Body of pancreas (tissue), 4 donors: Measurements from ENCODE around the gene PRM1. TPM values are rescaled to one million over a fixed set of nuclear protein-coding genes. Genes with fewer than 3 reads are reported as not detected.

Experiments
- ATAC-seq: fragments of 150-250 bp; one replicate; pipeline ENCODE4 v1.9.1; 2016
- DNase-seq, 4 donors: peaks; one replicate each; pipeline ENCODE4 v3.0.0-alpha.2; 2019
- H3K27ac ChIP-seq, 4 donors: fragments of 200-600 bp; sonication (generic); 1 replicate in 3 of 4; 2 replicates in 1 of 4; pipeline versions ENCODE4 v1.5.1 to v1.6.1; 2016 to 2019; ENCODE audit warnings: mild to moderate bottlenecking in 1 of 4, mixed read lengths in 1 of 4, moderate library complexity in 1 of 4
- H3K27me3 ChIP-seq, 2 donors: fragments of 200-600 bp; sonication (generic); one replicate each; pipeline ENCODE4 v1.6.0; 2016; ENCODE audit warnings: mild to moderate bottlenecking in 1 of 2
- H3K36me3 ChIP-seq, 2 donors: fragments of 200-600 bp; sonication (generic); replicated peaks in 1 of 2; 2 replicates each; pipeline ENCODE4 v1.5.1; 2016; ENCODE audit warnings: low read depth in 2 of 2; ENCODE audit not compliant: insufficient read depth in 1 of 2
- H3K4me1 ChIP-seq: fragments of 200-600 bp; sonication (generic); one replicate; pipeline ENCODE4 v1.6.0; 2016
- H3K4me3 ChIP-seq, 2 donors: fragments of 200-600 bp; sonication (generic); 1 replicate in 1 of 2; 2 replicates in 1 of 2; pipeline ENCODE4 v1.5.1; 2016 to 2019
- H3K9me3 ChIP-seq, 3 donors: fragments of 200-600 bp; sonication (generic); 1 replicate in 2 of 3; 2 replicates in 1 of 3; pipeline ENCODE4 v1.5.1; 2016
- POLR2A ChIP-seq, 3 donors: fragments of 450-650 bp; IDR thresholded peaks; one replicate each; pipeline ENCODE4 v1.6.1; 2016; ENCODE audit warnings: antibody characterized with exemption in 3 of 3, mild to moderate bottlenecking in 2 of 3
- WGBS, 2 donors: methylation state at CpG; one replicate each; pipeline ENCODE4 v1.1.5; 2017; 5-methylcytosine and 5-hydroxymethylcytosine counted together
- intact Hi-C: fragments of 100-400 bp; cut with DNase I; formaldehyde crosslinking; loops from one replicate; pipeline ENCODE4 v1.15.1; 2023
- total RNA-seq, 2 donors: library from RNA; depleted of rRNA; stranded (reverse); fragments of >200 nt; gene quantifications; one replicate each; pipeline ENCODE4 v1.1.0, GENCODE V29; 2016
- TF ChIP-seq, protein P1 (sequence below), 7 experiments: fragments of 450-650 bp in 4 of 7; fragments of 200-600 bp in 3 of 7; sonication (generic) in 3 of 7; IDR thresholded peaks; one replicate each; pipeline ENCODE4 v1.5.1; 2016 to 2019; ENCODE audit warnings: antibody characterized with exemption in 7 of 7

The PRM1 gene
- total RNA-seq, 2 donors from 2014 or later = not detected

- TF ChIP-seq, protein P1, sequence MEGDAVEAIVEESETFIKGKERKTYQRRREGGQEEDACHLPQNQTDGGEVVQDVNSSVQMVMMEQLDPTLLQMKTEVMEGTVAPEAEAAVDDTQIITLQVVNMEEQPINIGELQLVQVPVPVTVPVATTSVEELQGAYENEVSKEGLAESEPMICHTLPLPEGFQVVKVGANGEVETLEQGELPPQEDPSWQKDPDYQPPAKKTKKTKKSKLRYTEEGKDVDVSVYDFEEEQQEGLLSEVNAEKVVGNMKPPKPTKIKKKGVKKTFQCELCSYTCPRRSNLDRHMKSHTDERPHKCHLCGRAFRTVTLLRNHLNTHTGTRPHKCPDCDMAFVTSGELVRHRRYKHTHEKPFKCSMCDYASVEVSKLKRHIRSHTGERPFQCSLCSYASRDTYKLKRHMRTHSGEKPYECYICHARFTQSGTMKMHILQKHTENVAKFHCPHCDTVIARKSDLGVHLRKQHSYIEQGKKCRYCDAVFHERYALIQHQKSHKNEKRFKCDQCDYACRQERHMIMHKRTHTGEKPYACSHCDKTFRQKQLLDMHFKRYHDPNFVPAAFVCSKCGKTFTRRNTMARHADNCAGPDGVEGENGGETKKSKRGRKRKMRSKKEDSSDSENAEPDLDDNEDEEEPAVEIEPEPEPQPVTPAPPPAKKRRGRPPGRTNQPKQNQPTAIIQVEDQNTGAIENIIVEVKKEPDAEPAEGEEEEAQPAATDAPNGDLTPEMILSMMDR (IDR thresholded peaks at IDR 0.05) = no peak
- TF ChIP-seq POLR2A (IDR thresholded peaks at IDR 0.05) = no peak
- no peak for ATAC-seq
- Histone ChIP-seq H3K36me3 (no peaks in the 10 kb centered on the region), H3K4me1 (peaks cover 30% of the 10 kb centered on the region), H3K27me3 (no peaks in the 10 kb centered on the region), H3K27ac (peak overlapping the region in 1 of 4 donors; percentile 88), H3K9me3 (no peaks in the 10 kb centered on the region), H3K4me3 (peak overlapping the region in 1 of 2 donors; percentile 21)
- DNase-seq = no peak
- WGBS, 2 donors = 76 to 87% methylated on average over 28 to 29 of the region's 29 CpGs
- intact Hi-C loops = no loop called here
These were observed 26.9 kb downstream of the PRM1 start for GRCh38 chr16:11253995-11254912.

DNA sequence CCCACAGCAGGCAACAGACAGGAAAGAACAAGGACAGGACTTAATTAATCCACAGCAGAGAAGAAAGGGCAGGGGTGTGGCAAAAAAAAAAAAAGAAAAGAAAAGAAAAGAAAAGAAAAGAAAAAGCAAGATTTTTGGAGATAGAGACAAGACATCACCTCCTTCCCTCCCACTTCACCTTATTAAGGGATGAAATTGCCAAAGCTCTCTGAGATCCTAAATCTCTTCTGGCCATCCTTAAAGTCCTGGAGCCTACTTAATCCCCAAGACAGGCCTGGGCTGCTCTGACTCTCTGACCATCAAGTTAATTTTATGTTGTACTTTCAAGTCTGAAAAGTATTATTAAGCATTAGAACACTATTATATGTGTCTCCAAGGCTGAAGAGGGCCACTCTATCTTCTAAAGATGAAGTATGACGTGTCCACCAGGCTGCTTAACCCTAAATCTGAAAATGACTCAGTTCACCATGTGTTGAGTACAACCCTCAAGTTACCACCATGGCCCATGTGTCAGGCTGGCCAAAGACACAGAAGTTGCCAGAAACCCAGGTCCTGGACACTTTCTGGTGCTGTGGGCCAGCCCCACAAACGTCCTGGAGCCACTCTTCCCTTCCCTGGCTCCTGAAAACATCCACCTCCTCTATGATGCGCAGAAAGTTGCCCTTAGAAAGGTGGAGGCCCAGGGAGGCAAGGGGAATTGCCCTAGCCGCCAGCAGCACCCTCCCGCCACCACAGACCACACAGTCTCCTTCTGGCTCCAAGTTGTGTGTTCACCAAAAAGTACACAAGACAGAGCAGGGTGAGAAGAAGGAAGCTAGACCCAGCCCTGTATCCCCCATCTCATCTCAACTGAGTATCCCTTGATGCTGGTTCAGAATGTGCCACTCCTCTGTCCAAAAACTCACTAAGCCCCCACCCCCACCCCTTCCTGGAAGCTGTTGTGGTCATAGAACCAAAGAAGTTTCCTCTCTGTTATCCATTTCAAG, 27.8 kb downstream of the PRM1 start:
- H3K4me3 ChIP-seq = no peak overlapping the region
- 74 to 82% methylated on average over 5 of the region's 5 CpGs for WGBS, 2 donors
- no peaks in the 10 kb centered on the region for H3K36me3 ChIP-seq
- H3K9me3 ChIP-seq = no peaks in the 10 kb centered on the region
- H3K4me1 ChIP-seq = peaks cover 21% of the 10 kb centered on the region
- no peak for ATAC-seq
- TF ChIP-seq POLR2A (IDR thresholded peaks at IDR 0.05) = no peak
- TF ChIP-seq, protein P1 (IDR thresholded peaks at IDR 0.05) = no peak
- intact Hi-C loops = no loop called here
- H3K27me3 ChIP-seq = no peaks in the 10 kb centered on the region
- no peak for DNase-seq
- H3K27ac ChIP-seq = no peak overlapping the region

GRCh38 chr16:11252482-11252931, 28.6 kb downstream of the PRM1 start:
- Histone ChIP-seq H3K9me3 (no peaks in the 10 kb centered on the region), H3K27ac (no peak overlapping the region), H3K27me3 (no peaks in the 10 kb centered on the region), H3K36me3 (no peaks in the 10 kb centered on the region), H3K4me3 (no peak overlapping the region), H3K4me1 (peaks cover 19% of the 10 kb centered on the region)
- intact Hi-C loops = no loop called here
- TF ChIP-seq POLR2A (IDR thresholded peaks at IDR 0.05) = no peak
- TF ChIP-seq, protein P1 (IDR thresholded peaks at IDR 0.05) = no peak
- 84 to 89% methylated on average over 8 of the region's 8 CpGs for WGBS, 2 donors
- ATAC-seq (no peak), DNase-seq (no peak)

DNA sequence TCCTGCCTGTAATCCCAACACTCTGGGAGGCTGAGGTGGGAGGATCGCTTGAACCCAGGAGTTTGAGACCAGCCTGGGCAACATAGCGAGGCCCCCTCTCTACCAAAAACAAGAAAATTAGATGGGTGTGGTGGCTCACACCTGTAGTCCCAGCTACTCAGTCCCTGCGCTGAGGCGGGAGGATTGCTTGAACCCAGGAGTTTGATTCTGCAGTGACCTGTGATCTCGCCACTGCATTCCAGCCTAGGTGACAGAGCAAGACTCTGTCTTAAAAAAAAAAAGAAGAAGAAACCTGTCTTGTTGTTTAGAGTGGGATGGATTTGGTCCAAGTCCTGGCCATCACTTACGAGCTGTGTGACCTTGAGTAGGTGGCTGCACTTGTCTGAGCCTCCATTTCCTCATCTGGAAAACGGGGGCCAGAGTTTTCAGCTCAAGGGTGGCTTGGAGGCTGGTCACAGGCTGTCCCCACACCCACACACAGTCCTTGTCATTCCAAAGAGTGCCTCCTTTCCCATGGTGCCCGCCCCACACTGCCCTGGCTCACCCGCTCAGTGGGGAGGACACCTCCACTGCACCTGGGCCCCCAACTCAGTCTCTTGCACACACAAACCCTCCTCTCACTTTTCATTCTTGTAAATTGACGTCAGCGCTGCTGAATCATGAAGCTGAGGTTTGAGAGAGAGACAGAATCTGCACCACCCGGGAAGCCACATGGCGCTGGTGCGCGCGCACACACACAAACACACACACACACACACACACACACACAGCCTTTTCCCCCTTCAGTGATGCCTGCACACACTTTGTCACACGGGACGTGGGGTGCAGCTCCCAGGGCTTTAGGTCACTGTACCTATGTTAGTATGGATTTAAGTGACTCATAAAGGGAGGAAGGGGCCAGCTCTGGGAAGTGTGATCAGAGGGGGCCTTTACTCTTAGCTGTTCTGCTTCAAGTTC, 29.3 kb downstream of the PRM1 start:
- Histone ChIP-seq H3K27me3 (no peaks in the 10 kb centered on the region), H3K4me1 (peaks cover 12% of the 10 kb centered on the region), H3K9me3 (no peaks in the 10 kb centered on the region), H3K4me3 (no peak overlapping the region), H3K27ac (no peak overlapping the region), H3K36me3 (no peaks in the 10 kb centered on the region)
- ATAC-seq = no peak
- intact Hi-C loops = no loop called here
- 79 to 83% methylated on average over 14 to 18 of the region's 18 CpGs for WGBS, 2 donors
- no peak for TF ChIP-seq POLR2A (IDR thresholded peaks at IDR 0.05)
- TF ChIP-seq, protein P1 (IDR thresholded peaks at IDR 0.05) = no peak
- peak in 1 of 4 donors; percentile 35 for DNase-seq
